Mesodermal cell (in vitro differentiated cells): ENCODE results near the gene PDE8A.
A peak's percentile ranks its signal among the peaks of the same experiment; 100 is the strongest.

Experiments
- H3K27ac ChIP-seq: 2 replicates; pipeline ENCODE4 v1.7.0; 2013; ENCODE audit warnings: mild to moderate bottlenecking, low read depth, low read length, moderate library complexity; ENCODE audit not compliant: severe bottlenecking
- H3K36me3 ChIP-seq: 2 replicates; pipeline ENCODE4 v1.7.1; 2013; ENCODE audit warnings: mild to moderate bottlenecking, low read length, moderate library complexity; ENCODE audit not compliant: control insufficient read depth, insufficient read depth
- H3K4me1 ChIP-seq: one replicate; pipeline ENCODE4 v1.7.1; 2013; ENCODE audit warnings: mild to moderate bottlenecking, low read length; ENCODE audit not compliant: insufficient read depth, control insufficient read depth, poor library complexity, severe bottlenecking
- H3K4me3 ChIP-seq: 2 replicates; pipeline ENCODE4 v1.7.0; 2013; ENCODE audit warnings: low read length, control low read depth, mild to moderate bottlenecking; ENCODE audit not compliant: insufficient read depth, poor library complexity, severe bottlenecking; ENCODE audit errors: extremely low read depth
- H3K9me3 ChIP-seq: 2 replicates; pipeline ENCODE4 v1.7.1; 2013; ENCODE audit warnings: mild to moderate bottlenecking, low read length, moderate library complexity; ENCODE audit not compliant: control insufficient read depth
- WGBS, 2 experiments: methylation state at CpG; one replicate each; pipeline ENCODE4 v1.1.5; 2013; ENCODE audit warnings: missing lambda C conversion rate in 2 of 2; ENCODE audit not compliant: insufficient coverage in 2 of 2; 5-methylcytosine and 5-hydroxymethylcytosine counted together

PDE8A gene

DNA sequence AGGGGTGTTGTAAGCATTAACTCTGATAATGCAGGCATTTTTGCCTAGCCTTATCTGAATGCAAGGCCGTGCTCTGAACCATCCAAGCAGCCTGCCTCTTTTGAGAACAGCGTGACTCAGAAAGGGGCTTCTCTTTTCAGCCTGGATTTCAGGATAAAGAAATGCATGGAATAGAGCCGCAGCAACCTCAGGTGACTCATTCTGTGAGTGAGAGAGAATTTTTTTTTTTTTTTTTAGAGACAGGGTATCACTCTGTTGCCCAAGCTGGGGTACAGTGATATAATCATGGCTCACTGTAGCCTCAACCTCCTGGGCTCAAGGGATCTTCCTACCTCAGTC lies 20.6 kb upstream of the PDE8A start:
- Histone ChIP-seq H3K27ac (peak overlapping the region; percentile 57), H3K4me3 (no peak overlapping the region), H3K36me3 (no peaks in the 10 kb centered on the region), H3K9me3 (no peaks in the 10 kb centered on the region), H3K4me1 (peaks cover 10% of the 10 kb centered on the region)
- 58 to 61% methylated on average over 2 of the region's 3 CpGs for WGBS, 2 experiments

DNA sequence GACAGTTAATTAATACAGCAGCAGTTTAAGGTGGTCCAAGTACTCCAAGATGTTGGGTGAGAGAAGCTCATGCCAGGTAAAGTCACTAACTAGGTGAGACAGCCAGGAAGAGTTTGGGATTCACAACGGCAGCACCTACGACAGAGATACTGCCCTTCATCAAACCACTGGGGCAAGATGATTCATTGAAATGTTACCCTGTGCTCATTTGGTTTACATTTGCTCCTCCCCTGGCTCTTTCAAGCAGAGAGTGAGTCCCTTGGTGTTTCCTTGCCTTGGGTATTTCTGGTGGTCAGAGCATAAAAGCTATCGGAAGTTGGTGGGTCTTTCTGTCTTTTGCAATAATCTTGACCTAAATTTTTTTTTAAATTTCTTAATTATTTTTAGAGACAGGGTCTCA lies 19.9 kb upstream of the PDE8A start:
- H3K4me1 ChIP-seq: peaks cover 10% of the 10 kb centered on the region
- no peak overlapping the region for H3K27ac ChIP-seq
- WGBS, 2 experiments: 80 to 93% methylated on average over 2 of the region's 3 CpGs
- no peaks in the 10 kb centered on the region for H3K9me3 ChIP-seq
- no peaks in the 10 kb centered on the region for H3K36me3 ChIP-seq
- H3K4me3 ChIP-seq: no peak overlapping the region

DNA sequence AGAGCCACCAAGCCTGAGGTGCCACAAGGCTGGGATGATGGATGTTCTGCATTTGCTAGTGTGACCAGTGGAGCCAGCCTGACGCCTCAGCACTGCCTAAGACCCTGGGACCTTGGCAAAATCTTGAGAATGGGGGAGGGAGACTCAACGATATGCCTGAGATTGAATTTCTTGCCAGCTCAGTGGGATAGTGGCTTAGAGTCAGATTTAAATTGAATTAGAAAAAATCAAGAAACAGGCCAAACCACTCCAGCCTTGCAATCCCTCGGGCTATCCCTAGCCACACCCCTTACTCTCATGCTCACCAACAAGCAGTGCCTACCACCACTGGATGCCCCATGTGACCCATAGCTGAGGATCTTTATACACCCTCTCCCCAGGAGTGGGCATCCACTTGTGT lies 18.7 kb upstream of the PDE8A start:
- Histone ChIP-seq H3K4me1 (peaks cover 10% of the 10 kb centered on the region), H3K36me3 (no peaks in the 10 kb centered on the region), H3K9me3 (no peaks in the 10 kb centered on the region), H3K27ac (no peak overlapping the region), H3K4me3 (no peak overlapping the region)
- WGBS, 2 experiments: 77 to 89% methylated on average over 1 to 2 of the region's 3 CpGs

DNA sequence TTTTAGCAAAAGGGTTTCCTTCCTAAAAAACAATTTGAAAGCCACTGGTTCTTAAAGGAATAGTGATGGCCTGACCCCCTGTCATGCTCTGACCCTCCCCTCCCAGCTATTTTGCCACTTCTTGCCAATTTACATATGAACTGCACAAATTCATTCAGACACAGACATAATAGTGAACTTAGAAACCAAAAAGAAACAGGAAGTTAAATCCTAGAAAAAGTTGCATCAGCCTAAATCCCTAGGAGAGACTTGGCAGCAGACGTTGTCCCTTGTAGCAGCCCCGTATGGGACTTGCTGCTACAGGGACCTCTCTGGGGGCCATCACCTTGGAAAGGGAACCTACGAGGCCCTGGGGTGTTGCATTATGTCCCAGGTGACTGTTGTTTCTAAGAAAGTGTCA lies 14.3 kb upstream of the PDE8A start:
- Histone ChIP-seq H3K4me3 (no peak overlapping the region), H3K9me3 (no peaks in the 10 kb centered on the region), H3K27ac (no peak overlapping the region), H3K36me3 (no peaks in the 10 kb centered on the region), H3K4me1 (no peaks in the 10 kb centered on the region)
- WGBS, 2 experiments: 85 to 89% methylated on average over 3 of the region's 3 CpGs

DNA sequence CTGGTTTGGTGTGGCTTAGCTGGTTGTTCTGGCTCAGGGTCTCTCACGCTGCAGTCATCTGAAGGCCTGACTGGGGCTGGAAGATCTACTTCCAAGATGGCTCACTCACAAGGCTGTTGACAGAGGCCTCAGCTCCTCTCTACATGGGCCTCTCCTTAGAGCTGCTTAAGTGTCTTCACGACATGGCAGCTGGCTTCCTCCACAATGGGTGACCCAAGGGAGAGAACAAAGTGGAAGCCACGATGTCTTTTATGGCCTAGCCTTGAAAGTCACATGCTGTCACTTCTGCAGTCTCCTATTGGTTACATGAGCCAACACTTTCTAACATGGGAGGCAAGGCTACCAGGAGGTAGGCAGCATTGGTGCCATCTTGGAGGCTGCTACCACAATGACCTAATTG lies 13.4 kb upstream of the PDE8A start:
- WGBS, 2 experiments: 82 to 100% methylated on average over 2 to 3 of the region's 3 CpGs
- no peak overlapping the region for H3K27ac ChIP-seq

DNA sequence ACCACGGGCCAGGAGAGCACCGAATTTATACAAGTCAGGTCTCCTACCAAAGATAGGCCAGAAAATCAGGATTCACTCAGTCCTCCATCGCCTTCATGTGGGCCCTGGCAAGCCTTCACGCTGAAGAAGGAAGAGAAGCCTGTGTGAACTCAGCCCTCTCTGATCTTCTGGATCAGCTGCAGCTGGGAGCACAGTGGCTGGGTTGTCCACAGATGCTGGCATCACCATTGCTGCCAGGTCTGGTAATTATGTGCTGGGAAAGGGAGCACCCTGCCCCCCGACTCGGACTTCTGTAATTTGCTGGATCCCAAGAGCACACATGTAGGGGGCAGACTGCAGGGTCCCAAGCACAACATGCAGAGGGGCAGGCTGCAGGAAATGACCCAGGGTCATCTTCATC lies 12.4 kb upstream of the PDE8A start:
- H3K4me1 ChIP-seq: peaks cover 3% of the 10 kb centered on the region
- no peak overlapping the region for H3K27ac ChIP-seq
- H3K4me3 ChIP-seq: no peak overlapping the region
- 79 to 83% methylated on average over 6 of the region's 6 CpGs for WGBS, 2 experiments
- H3K9me3 ChIP-seq: no peaks in the 10 kb centered on the region
- no peaks in the 10 kb centered on the region for H3K36me3 ChIP-seq

More for the DNA sequence above, 13.4 kb upstream of the PDE8A start:
- H3K4me3 ChIP-seq: no peak overlapping the region
- no peaks in the 10 kb centered on the region for H3K9me3 ChIP-seq
- no peaks in the 10 kb centered on the region for H3K4me1 ChIP-seq
- no peaks in the 10 kb centered on the region for H3K36me3 ChIP-seq

DNA sequence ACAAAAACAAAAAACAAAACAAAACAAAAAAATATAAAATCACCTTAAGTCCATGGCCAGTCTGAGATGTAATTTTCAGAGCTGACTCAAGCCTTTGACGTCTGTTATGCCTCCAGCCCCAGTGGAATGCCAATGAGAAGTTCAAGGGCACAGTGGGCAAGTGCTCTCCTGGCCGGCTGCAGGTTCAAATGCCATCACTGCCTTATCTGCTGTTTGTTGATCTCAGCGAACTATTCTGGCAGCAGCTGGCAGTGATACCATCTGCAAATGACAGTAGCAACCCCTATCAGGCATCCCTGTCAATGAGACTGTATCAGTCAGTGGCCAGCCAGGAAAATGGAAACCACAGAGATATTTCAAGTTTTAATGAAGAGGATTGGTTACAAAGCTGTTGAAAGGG lies 10.8 kb upstream of the PDE8A start:
- Histone ChIP-seq H3K4me3 (no peak overlapping the region), H3K4me1 (peaks cover 3% of the 10 kb centered on the region), H3K9me3 (no peaks in the 10 kb centered on the region), H3K36me3 (no peaks in the 10 kb centered on the region), H3K27ac (no peak overlapping the region)
- 80 to 89% methylated on average over 2 to 3 of the region's 3 CpGs for WGBS, 2 experiments

DNA sequence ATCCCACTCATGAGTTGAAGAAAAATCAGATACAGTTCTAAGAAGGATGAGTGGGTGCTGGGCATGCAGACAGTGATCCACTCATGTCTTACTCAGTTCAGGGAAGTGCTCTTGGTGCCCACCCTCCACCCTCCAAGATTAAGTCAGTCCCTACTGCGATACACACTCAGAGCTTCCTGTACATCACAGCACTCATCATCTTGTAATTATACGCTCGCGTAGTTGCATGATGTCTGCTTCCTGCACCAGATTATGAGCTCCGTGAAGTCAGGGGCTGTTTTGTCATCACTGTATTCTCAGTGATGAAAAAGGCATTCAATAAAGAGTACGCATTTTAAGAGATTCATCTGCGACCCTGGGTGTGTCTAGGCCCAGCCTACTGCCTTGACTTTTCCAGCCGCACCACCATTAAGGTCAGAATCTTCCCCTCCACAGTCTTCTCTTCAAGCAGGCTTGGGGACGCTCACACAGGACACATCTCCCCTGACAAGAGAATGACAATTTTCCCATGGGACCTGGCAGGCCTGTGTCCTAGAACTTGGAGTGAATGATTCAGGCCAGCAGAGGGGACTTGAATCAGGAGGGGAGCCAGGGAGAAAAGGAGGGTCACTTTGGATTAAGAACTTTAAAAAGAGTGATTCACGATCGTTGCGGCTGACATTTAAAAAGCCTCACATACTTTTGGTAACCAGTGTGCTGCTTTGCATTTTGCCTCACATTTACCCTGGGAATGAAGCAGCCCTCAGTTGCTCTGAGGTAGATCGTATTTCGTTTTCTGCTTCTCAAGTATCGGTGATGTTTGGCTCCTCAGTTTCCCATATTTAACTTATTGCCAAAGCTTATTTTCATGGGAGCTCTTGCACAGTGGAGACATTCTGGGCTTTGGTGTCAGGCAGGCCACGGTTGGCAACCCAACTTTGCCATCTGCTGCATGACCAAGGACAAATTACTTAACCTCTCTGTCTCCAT lies 7.9 kb upstream of the PDE8A start:
- no peak overlapping the region for H3K4me3 ChIP-seq
- WGBS, 2 experiments: 90 to 95% methylated on average over 14 of the region's 16 CpGs
- H3K4me1 ChIP-seq: peaks cover 3% of the 10 kb centered on the region
- H3K9me3 ChIP-seq: no peaks in the 10 kb centered on the region
- no peaks in the 10 kb centered on the region for H3K36me3 ChIP-seq
- H3K27ac ChIP-seq: no peak overlapping the region

DNA sequence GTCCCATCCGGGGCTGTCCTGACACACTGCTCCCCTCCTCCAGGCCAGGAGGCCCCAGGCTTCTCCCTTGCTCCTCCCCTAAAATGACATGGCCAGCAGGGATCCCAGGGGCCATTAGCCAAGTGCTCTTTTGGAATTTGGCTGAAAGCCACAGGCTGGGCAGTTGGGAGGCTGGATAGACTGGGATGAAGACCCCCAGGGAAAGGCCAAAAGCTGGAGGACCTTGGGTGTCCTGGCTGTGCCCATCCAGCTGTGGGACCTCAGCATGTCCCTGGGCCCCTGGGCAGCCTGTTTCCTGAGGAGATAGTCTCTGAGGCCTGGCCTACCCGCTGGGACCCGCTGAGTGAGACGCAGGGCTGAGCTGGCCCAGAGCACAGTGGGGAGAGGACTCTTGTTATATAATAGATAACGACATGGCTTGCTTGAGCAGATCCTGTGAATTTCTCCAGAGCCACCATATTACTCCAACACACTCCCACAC lies 5.7 kb upstream of the PDE8A start:
- no peak overlapping the region for H3K4me3 ChIP-seq
- no peak overlapping the region for H3K27ac ChIP-seq
- 17 to 50% methylated on average over 1 of the region's 5 CpGs for WGBS, 2 experiments
- no peaks in the 10 kb centered on the region for H3K9me3 ChIP-seq
- H3K36me3 ChIP-seq: no peaks in the 10 kb centered on the region
- peaks cover 3% of the 10 kb centered on the region for H3K4me1 ChIP-seq

DNA sequence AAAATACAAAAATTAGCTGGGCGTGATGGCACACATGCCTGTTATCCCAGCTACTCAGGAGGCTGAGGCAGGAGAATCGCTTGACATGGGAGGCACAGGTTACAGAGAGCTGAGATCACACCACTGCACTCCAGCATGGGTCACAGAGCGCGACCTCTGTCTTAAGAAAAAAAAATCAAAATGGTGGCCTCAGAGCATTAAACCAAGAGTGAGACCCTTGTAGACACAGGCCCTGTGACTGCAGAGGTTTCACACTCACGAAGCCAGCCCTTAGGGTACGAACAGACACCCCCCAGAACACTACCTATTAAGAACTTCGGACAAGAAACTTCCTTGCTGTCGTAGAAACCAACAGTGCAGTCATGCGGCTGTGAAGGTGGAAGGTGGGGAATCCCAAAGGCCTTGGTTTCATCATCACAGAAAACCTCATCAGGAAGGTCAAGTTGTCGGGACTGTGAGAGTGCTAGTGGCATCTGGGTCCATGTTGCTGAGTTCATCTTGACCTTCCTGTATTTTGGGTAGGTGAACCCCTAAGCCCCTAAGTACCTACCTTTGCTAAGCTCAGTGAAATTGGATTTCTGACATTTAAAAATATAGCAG lies 4.8 kb upstream of the PDE8A start:
- peaks cover 3% of the 10 kb centered on the region for H3K4me1 ChIP-seq
- H3K27ac ChIP-seq: no peak overlapping the region
- H3K36me3 ChIP-seq: no peaks in the 10 kb centered on the region
- 92 to 96% methylated on average over 5 to 6 of the region's 10 CpGs for WGBS, 2 experiments
- H3K4me3 ChIP-seq: no peak overlapping the region
- H3K9me3 ChIP-seq: no peaks in the 10 kb centered on the region

DNA sequence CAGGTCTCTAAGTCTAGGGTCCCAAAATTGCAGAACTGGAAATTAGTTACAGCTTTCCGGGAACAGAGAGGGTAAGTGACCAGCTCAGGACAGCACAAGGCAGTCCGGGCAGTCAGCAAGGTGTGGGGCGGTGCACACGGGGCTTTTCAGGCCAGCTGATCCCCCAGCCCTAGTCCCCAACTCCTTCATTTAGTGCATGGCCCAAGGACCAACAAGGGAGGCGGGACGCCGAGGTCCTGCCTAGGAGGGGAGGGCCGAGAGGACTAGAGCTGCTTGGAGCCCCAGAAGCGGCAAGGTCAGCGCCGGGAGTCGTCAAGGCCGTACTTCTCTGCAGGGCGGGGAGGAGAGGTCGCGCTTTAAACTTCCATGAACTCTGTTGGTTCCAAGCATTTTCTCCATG lies 2.0 kb upstream of the PDE8A start:
- Histone ChIP-seq H3K36me3 (no peaks in the 10 kb centered on the region), H3K4me3 (peak overlapping the region; percentile 70), H3K4me1 (no peaks in the 10 kb centered on the region), H3K9me3 (no peaks in the 10 kb centered on the region), H3K27ac (no peak overlapping the region)
- WGBS, 2 experiments: 12 to 18% methylated on average over 13 to 15 of the region's 16 CpGs
